CD4-positive, alpha-beta T cell treated with Interleukin-15 for 1 hour (primary cell): Measurements from ENCODE around the gene GLI3.

Experiments
- DNase-seq: peaks from one replicate; pipeline ENCODE4 v3.0.0-alpha.2; 2020

The GLI3 gene

GRCh38 chr7:42137431-42137830 is 99.6 kb downstream of the GLI3 start:
- DNase-seq, result no peak

GRCh38 chr7:42135728-42136127 is 101.3 kb downstream of the GLI3 start:
- DNase-seq, result no peak

GRCh38 chr7:42134276-42134876 is 102.6 kb downstream of the GLI3 start:
- DNase-seq, result no peak

GRCh38 chr7:42133321-42133720 is 103.7 kb downstream of the GLI3 start:
- DNase-seq, result no peak

- no peak for DNase-seq
Measured at GRCh38 chr7:42128703-42129102, 108.3 kb downstream of the GLI3 start.

GRCh38 chr7:42127232-42127622 is 109.8 kb downstream of the GLI3 start:
- DNase-seq, result no peak

- no peak for DNase-seq
Measured at GRCh38 chr7:42126475-42127231, 110.4 kb downstream of the GLI3 start.

- no peak for DNase-seq
Measured at GRCh38 chr7:42125321-42125720, 111.7 kb downstream of the GLI3 start.

GRCh38 chr7:42123716-42124115 is 113.3 kb downstream of the GLI3 start:
- no peak for DNase-seq

- DNase-seq, result no peak
Measured at GRCh38 chr7:42120191-42120590, 116.8 kb downstream of the GLI3 start.

GRCh38 chr7:42117201-42117600 is 119.8 kb downstream of the GLI3 start:
- DNase-seq, result no peak

GRCh38 chr7:42115795-42116194 is 121.2 kb downstream of the GLI3 start:
- DNase-seq, result no peak

GRCh38 chr7:42110333-42110732 is 126.7 kb downstream of the GLI3 start:
- no peak for DNase-seq

GRCh38 chr7:42108803-42109528 is 128.0 kb downstream of the GLI3 start:
- no peak for DNase-seq

GRCh38 chr7:42107484-42108240 is 129.3 kb downstream of the GLI3 start:
- no peak for DNase-seq

- DNase-seq, result no peak
Measured at GRCh38 chr7:42106562-42106961, 130.4 kb downstream of the GLI3 start.

GRCh38 chr7:42105554-42106358 is 131.3 kb downstream of the GLI3 start:
- DNase-seq, result no peak

GRCh38 chr7:42104694-42105093 is 132.3 kb downstream of the GLI3 start:
- DNase-seq, result no peak

GRCh38 chr7:42104231-42104630 is 132.8 kb downstream of the GLI3 start:
- DNase-seq, result no peak

GRCh38 chr7:42103456-42103855 is 133.6 kb downstream of the GLI3 start:
- DNase-seq, result no peak

- DNase-seq, result no peak
Measured at GRCh38 chr7:42103020-42103419, 134.0 kb downstream of the GLI3 start.

- no peak for DNase-seq
Measured at GRCh38 chr7:42102301-42102700, 134.7 kb downstream of the GLI3 start.

GRCh38 chr7:42100156-42100508 is 136.9 kb downstream of the GLI3 start:
- no peak for DNase-seq
